HG02610 (cell line): ENCODE measurements around the gene CTNNBL1.
"Not testable (repeated sequence)": the region's sequence is repeated elsewhere in the genome, so short reads cannot be mapped to it uniquely, and the experiment has no call there.

Experiments used
- ATAC-seq: cut with Tn5 transposase; IDR thresholded peaks from one replicate; pipeline ENCODE4 v1.9.1; 2021; ENCODE audit warnings: mild to moderate bottlenecking, moderate library complexity; ENCODE audit not compliant: unreplicated experiment

Gene CTNNBL1

DNA sequence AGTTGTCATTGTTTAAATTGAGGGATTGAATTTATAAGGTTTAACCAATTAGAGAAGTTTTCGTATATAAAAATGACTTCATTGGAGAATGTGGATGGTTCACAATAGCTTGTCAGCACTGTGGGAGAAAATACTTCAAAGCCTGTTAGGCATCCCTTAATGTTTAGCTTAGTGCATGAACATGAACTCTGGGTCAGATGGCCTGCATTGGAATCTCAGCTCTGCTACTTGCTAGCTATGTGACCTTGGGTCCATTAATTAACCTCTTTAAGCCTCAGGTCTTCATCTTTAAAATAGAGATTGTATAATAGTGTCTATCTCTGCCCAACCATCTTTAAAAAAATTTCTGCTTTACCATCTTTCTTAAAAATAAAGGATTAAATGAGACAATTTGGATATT lies 11.1 kb downstream of the CTNNBL1 start:
- no peak for ATAC-seq

GRCh38 chr20:37706298-37706697 lies 12.5 kb downstream of the CTNNBL1 start:
- ATAC-seq: no peak

DNA sequence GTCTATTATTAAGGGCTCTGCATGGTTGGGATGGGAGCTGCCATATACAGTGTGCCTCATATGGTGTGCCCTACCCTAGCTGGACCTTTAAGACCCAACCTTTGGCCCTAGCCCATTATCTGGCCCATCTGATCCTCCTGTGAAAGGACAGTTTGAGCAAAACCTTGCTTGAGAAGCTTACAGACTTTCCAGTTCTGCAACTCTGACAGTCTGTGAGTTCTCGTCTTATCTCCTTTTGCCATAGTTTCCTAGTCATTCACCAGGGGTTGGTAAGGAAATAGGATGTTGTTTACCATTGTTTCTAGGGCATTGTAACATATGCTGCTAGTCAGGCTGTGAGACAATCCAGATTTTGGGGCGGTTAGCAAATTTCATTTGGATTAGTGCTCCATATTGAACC lies 17.2 kb downstream of the CTNNBL1 start:
- no peak for ATAC-seq

DNA sequence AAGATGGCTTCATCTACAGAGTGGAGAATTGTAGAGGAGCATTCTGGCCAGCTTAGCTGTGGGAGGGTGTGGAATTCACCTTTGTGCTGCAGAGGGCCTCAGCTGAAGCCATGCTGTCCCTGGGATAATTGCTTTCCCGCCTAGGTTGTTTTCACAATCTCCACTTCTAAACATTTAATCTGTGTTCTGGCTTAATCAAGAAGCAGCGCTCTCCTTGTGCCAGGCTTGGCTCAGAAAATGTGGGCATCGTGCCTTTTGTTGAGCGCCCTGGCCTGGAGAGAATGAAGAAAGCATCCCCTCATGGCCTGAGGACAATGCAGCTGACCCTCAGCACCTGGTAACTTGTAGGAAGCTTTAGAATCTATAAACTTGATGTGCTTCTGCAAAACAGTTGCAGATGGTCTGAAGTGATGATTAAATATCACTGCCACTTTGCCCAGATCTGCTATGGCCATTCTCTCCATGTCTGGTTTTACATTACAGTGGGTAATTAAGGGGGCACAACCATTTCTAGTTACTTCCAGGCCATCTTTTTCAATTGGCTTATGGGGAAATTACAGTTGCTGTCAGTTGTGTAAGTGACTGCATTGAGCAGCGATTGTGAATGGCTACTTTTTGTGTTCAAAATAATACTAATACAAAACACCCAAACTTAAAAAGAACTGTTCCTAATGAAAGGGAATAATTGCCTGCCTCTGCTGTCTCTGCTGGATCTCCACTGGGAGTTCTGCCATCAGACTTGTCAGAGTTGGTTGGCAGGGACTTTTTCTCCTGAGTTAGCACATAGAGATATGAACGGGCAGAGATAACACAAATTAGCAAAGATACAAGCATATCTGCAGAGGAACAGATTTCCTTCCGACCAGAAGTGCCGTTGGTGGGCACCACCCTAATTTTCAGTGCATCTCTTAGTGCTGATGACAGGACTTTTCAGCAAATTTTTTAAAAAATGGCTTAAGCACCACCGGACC lies 18.4 kb downstream of the CTNNBL1 start:
- no peak for ATAC-seq

DNA sequence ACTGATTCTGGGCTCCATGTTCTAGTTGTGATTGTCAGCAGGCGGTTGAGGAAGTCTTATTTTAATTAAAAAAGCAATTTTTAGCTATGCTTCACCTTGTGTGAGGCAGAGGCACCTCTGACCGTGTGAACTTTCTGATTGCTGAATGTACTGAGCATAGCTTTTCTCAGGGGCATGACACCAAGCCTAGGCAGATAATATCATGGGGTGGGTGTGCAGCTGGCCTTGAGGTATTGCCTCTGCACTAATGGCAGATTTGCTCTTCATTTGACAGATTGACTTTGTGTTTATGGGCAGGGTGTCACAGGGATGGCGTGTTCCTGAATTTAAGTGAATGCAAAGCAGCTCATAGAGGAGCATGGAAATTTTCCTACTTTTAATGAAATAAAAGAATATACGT lies 19.6 kb downstream of the CTNNBL1 start:
- ATAC-seq: no peak

- no peak for ATAC-seq
Observed at GRCh38 chr20:37714978-37715672, 21.3 kb downstream of the CTNNBL1 start.

DNA sequence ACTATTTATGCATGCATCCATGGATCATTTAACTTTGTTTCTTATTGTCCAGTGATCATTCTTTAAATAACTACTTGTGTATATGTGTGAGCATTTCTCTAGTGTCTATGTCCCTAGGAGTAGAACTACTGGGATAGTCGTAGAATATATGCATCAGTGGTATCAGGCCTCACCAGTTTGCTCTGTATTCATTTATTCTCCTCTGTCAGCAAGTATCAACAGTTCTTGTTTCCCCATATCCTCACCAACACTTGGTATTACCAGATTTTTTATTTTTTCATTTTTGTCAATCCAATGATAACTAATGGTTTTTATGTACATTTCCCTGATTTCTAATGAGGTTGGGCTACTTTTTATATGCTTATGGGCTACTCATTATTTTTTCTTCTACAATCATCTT lies 27.9 kb downstream of the CTNNBL1 start:
- ATAC-seq: no peak

- not testable (repeated sequence) for ATAC-seq
Observed at GRCh38 chr20:37722312-37722711, 28.5 kb downstream of the CTNNBL1 start.

GRCh38 chr20:37723668-37724067 lies 29.8 kb downstream of the CTNNBL1 start:
- ATAC-seq: no peak

DNA sequence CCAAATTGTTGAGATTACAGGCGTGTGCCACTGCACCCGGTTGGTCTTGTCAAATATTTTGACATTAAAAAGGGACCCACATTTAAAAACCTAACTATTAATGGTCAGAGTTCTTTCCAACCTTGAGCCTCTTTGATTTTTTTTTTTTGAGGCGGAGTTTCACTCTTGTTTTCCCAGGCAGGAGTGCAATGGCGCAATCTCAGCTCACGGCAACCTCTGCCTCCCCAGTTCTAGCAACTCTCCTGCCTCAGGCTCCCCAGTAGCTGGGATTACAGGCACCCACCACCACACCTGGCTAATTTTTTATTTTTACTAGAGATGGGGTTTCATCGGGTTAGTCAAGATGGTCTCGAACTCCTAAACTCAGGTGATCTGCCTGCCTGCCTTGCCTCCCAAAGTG lies 31.3 kb downstream of the CTNNBL1 start:
- no peak for ATAC-seq

DNA sequence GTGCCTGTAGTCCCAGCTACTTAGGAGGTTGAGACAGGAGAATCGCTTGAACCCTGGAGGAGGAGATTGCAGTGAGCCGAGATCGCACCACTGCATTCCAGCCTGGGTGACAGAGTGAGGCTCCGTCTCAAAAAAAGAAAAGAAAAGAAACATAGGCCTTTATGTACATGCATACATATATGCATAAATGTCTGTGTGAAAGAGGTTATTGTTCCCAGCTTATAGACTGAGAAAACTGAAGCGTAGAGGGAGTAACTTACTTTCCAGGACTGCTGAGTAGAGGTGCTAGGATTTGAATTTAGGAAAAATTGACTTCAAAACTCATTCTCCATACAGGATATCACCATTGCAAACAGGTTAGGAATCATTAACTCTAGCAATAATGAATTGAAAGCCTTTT lies 32.0 kb downstream of the CTNNBL1 start:
- ATAC-seq: no peak

DNA sequence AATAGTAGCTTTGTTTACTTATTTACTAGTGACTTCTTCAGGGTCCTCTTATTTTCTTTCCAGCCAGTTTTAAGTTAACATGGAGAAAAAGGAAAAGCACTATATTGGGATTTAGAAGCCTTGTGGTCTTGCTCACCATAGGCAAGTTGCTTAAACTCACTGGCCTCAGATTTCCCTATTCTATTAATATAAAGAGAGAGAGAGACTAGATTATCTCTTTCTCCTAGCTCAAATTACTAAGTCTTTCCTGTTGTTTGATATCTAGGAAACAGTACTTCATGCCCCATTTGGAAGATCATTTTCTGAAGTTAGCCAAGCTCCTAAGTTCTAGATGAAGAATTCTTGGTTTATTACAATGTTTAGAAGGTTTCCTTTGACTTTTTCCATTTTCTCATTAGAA lies 32.5 kb downstream of the CTNNBL1 start:
- ATAC-seq: no peak

DNA sequence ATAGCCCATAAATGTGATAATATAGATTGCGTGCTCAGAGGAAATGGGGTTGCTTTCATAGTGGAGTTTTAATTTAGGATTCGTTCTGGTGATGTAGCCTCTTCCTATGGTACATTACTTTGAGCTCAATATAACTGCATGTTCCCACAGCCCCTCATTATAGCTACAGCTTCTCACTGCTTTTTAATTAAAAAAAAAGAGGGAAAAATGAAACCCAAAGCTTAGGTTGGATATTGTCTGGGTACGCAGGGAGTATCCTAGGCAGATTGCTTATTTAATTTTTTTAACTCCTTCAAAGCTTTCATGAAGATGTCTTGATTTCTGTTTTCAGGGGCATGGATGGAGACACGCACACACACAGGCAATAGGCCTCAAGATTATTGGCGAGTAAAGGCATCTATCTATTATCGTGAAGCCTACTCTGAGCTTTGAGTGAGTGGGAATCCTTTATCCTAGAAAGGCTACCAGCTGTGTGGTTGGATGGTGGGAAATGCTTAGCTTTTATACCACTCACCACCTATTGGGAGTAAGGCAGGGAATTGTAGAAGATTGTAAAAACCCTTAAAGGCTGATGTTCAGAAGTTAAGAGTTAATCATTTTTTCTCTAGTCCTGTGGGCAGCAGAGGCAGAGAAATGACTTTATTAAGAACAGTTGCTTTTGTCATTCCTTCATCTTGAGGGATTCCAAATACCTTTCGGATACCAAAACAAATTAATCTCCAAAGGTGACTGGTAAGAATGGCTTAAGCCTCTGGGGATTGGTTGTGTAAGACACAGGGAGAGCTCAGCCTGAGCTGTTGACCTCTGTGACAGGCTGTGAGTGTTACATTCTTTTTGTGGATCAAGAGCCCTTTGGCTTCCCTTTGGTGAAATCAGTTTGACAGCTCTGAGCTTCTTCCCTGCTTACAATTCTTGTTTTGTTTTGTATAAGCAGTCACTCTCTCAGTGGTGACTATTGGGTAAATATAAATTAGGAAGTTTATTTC lies 33.4 kb downstream of the CTNNBL1 start:
- ATAC-seq: no peak

GRCh38 chr20:37727957-37728634 lies 34.3 kb downstream of the CTNNBL1 start:
- ATAC-seq: no peak

GRCh38 chr20:37728635-37728983 lies 34.8 kb downstream of the CTNNBL1 start:
- ATAC-seq: no peak

DNA sequence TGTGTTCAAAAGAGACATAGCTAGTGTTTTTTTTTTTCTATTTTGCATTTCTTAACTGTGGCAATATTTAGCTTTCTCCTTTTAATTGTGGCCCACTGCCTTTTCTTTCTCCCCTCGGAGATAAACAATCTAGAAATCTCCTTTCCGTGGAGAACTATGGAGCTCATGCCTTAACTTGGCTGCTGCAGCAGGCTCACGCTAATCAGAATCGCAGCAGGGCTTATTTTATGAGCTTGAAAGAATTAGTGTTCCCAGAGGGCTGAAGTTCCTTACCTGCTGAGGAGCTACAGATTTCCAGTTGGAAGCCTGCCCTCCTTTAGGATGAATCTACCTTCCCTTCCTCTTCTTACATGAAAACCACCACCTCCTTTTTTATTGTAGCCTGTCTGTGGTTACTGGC lies 35.6 kb downstream of the CTNNBL1 start:
- no peak for ATAC-seq

- ATAC-seq: no peak
Observed at GRCh38 chr20:37729909-37730308, 36.1 kb downstream of the CTNNBL1 start.

GRCh38 chr20:37733416-37733815 lies 39.6 kb downstream of the CTNNBL1 start:
- no peak for ATAC-seq

GRCh38 chr20:37734228-37734985 lies 40.6 kb downstream of the CTNNBL1 start:
- ATAC-seq: no peak

DNA sequence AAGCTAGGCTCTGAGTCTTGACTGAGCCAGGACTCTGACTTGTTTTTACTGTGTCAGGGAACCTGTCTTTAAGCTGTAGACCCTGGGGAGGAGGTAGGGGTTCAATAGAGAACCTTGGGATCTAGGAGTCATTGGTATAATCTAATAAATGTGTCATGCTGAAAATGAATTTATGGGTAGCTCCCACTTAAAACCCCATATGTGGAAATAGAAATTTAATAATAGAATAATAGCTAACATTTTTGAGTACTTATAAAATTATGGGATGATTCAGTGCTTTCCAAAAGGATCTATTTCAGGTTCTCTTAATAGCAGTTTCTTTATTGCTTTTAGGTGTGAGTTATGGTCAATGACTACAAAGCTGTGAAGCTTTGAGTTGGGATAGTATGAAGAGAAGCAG lies 41.7 kb downstream of the CTNNBL1 start:
- ATAC-seq: no peak
